Prostate gland (tissue), 2 donors: ENCODE measurements around the gene NAALADL1. TPM values are rescaled to one million over a fixed set of nuclear protein-coding genes. Genes with fewer than 3 reads are reported as not detected.
A peak's percentile ranks its signal among the peaks of the same experiment; 100 is the strongest.

Source experiments
- DNase-seq: peaks from one replicate; pipeline ENCODE4 v3.0.0-alpha.2; 2019; ENCODE audit warnings: low spot score
- H3K27ac ChIP-seq, 2 donors: fragments of 200-600 bp; sonication (generic); 2 replicates each; pipeline ENCODE4 v1.5.1; 2017 to 2019
- H3K27me3 ChIP-seq: fragments of 200-600 bp; sonication (generic); replicated peaks from 2 replicates; pipeline ENCODE4 v1.5.1; 2019; ENCODE audit not compliant: insufficient read depth
- H3K36me3 ChIP-seq, 2 donors: fragments of 200-600 bp; sonication (generic); 1 replicate in 1 of 2; 2 replicates in 1 of 2; pipeline versions ENCODE4 v1.5.1 to v1.8.1; 2017 to 2019
- H3K4me1 ChIP-seq: fragments of 200-600 bp; sonication (generic); replicated peaks from 2 replicates; pipeline ENCODE4 v1.5.1; 2019
- H3K4me3 ChIP-seq, 2 donors: fragments of 200-600 bp; sonication (generic); 2 replicates each; pipeline ENCODE4 v1.5.1; 2017 to 2019
- H3K9me3 ChIP-seq: fragments of 200-600 bp; sonication (generic); 2 replicates; pipeline ENCODE4 v1.5.1; 2017
- CTCF ChIP-seq, 4 experiments: fragments of 200-600 bp in 2 of 4; fragments of 450-650 bp in 2 of 4; sonication (generic) in 2 of 4; IDR thresholded peaks; 1 replicate in 3 of 4; 2 replicates in 1 of 4; pipeline ENCODE4 v1.5.1; 2016 to 2019; ENCODE audit warnings: antibody characterized with exemption in 4 of 4, mild to moderate bottlenecking in 2 of 4, moderate library complexity in 2 of 4
- POLR2A ChIP-seq: fragments of 450-650 bp; IDR thresholded peaks from one replicate; pipeline ENCODE4 v1.6.1; 2016; ENCODE audit warnings: antibody characterized with exemption, mild to moderate bottlenecking
- POLR2AphosphoS5 ChIP-seq: sonication (generic); formaldehyde crosslinking; IDR thresholded peaks from one replicate; pipeline ENCODE4 v1.6.1; 2017; ENCODE audit warnings: antibody characterized with exemption
- WGBS: methylation state at CpG from one replicate; pipeline ENCODE4 v1.1.5; 2018; 5-methylcytosine and 5-hydroxymethylcytosine counted together
- intact Hi-C: fragments of 100-400 bp; cut with DNase I; formaldehyde crosslinking; loops from one replicate; pipeline ENCODE4 v1.14.2; 2022
- microRNA-seq: library from miRNA; unstranded; fragments of <30 nt; microRNA quantifications from one replicate; pipeline ENCODE4, GENCODE V29; 2016
- small RNA-seq, 2 donors: library from RNA; depleted of rRNA; stranded (forward); fragments of <200 nt; gene quantifications; one replicate each; pipeline ENCODE3, GENCODE V24; 2016
- total RNA-seq, 2 donors: library from RNA; depleted of rRNA; stranded (reverse); fragments of >200 nt; gene quantifications; one replicate each; pipeline ENCODE4 v1.1.0, GENCODE V29; 2016

NAALADL1 gene
- total RNA-seq, 2 donors from 2014 or later: 8.5 to 15.6 TPM

GRCh38 chr11:64998690-64999431 is 59.5 kb downstream of the NAALADL1 start:
- WGBS: 64% methylated on average over 9 of the region's 9 CpGs
- H3K27me3 ChIP-seq: no peaks in the 10 kb centered on the region
- TF ChIP-seq CTCF (IDR thresholded peaks at IDR 0.05): no peak
- H3K4me1 ChIP-seq: no peaks in the 10 kb centered on the region
- intact Hi-C loops: loop anchor here (5.0 kb wide), 1 partner anchor 152 kb away; no protein-coding TSS in a partner anchor
- H3K36me3 ChIP-seq: no peaks in the 10 kb centered on the region
- no peak for DNase-seq
- H3K4me3 ChIP-seq: no peak overlapping the region
- H3K27ac ChIP-seq: no peak overlapping the region
- H3K9me3 ChIP-seq: no peaks in the 10 kb centered on the region

GRCh38 chr11:64998141-64998540 is 60.2 kb downstream of the NAALADL1 start:
- 94% methylated on average over 1 of the region's 1 CpG for WGBS
- TF ChIP-seq POLR2A: no peak
- no peak for TF ChIP-seq POLR2AphosphoS5
- TF ChIP-seq CTCF (IDR thresholded peaks at IDR 0.05): no peak

GRCh38 chr11:64996710-64997380 is 61.5 kb downstream of the NAALADL1 start, which contains the start of gene BATF2:
TSS of gene BATF2 (minus strand) at chr11:64996971. CDS start at chr11:64996914, 57 bp downstream.
- H3K27ac ChIP-seq: peak within 1 kb of the TSS; percentile 39 to 45
- H3K4me1 ChIP-seq: no peaks in the 10 kb centered on the region
- H3K36me3 ChIP-seq: no peaks in the 10 kb centered on the region
- intact Hi-C loops: loop anchor here (5.0 kb wide), 1 partner anchor 150 kb away; no protein-coding TSS in a partner anchor
- WGBS: 20% methylated on average over 9 of the region's 9 CpGs
- no peaks in the 10 kb centered on the region for H3K9me3 ChIP-seq
- TF ChIP-seq POLR2A (peak; percentile 33), POLR2AphosphoS5 (peak; percentile 69), CTCF (IDR thresholded peaks at IDR 0.05) (peak in 2 of 4 experiments; percentile 51 to 71)
- H3K27me3 ChIP-seq: no peaks in the 10 kb centered on the region
- H3K4me3 ChIP-seq: peak within 1 kb of the TSS; percentile 24 to 26
- DNase-seq: peak; percentile 50

More at GRCh38 chr11:64998141-64998540, 60.2 kb downstream of the NAALADL1 start:
- no peaks in the 10 kb centered on the region for H3K36me3 ChIP-seq
- no peak overlapping the region for H3K4me3 ChIP-seq
- no peaks in the 10 kb centered on the region for H3K27me3 ChIP-seq
- H3K27ac ChIP-seq: no peak overlapping the region
- intact Hi-C loops: loop anchor here (5.0 kb wide), 1 partner anchor 151 kb away; no protein-coding TSS in a partner anchor
- no peak for DNase-seq
- H3K9me3 ChIP-seq: no peaks in the 10 kb centered on the region
- H3K4me1 ChIP-seq: no peaks in the 10 kb centered on the region

GRCh38 chr11:64996327-64996709 is 62.0 kb downstream of the NAALADL1 start:
- H3K27ac ChIP-seq: peak overlapping the region; percentile 39 to 45
- H3K4me1 ChIP-seq: no peaks in the 10 kb centered on the region
- H3K9me3 ChIP-seq: no peaks in the 10 kb centered on the region
- H3K4me3 ChIP-seq: peak overlapping the region; percentile 24 to 26
- H3K27me3 ChIP-seq: no peaks in the 10 kb centered on the region
- H3K36me3 ChIP-seq: no peaks in the 10 kb centered on the region
- intact Hi-C loops: loop anchor here (5.0 kb wide), 1 partner anchor 149 kb away; no protein-coding TSS in a partner anchor
- no peak for DNase-seq
- TF ChIP-seq CTCF (IDR thresholded peaks at IDR 0.05) (no peak), POLR2A (no peak), POLR2AphosphoS5 (no peak)
- 49% methylated on average over 11 of the region's 11 CpGs for whole genome bisulfite sequencing

Small RNAs within 50 kb of the gene (microRNA-seq; reads per million reads assigned to microRNA genes)
- not detected for gene MIR6879

Small RNAs within 50 kb of the gene (small RNA-seq; reads per million reads assigned to genes)
- 0.09 to 0.20 reads per million in 2 donors for gene MIR6879
- 0 reads per million in 2 donors for gene SNX15

Other genes with a start within 250 kb of the NAALADL1 start
- 10 to 100 TPM; 27.9 to 45.5 TPM for gene MEN1, start 248.0 kb downstream of the NAALADL1 start, total RNA-seq
- 10 to 100 TPM; 17.2 to 24.0 TPM for gene CDC42BPG, start 213.9 kb downstream of the NAALADL1 start, total RNA-seq
- 100 to 1,000 TPM in 1 of 2 donors, 10 to 100 TPM in 1; 38.8 to 104 TPM for gene EHD1, start 179.9 kb downstream of the NAALADL1 start, total RNA-seq
- gene ATG2A, start 141.3 kb downstream of the NAALADL1 start, total RNA-seq: 10 to 100 TPM; 38.4 to 66.1 TPM
- 10 to 100 TPM; 14.1 to 32.6 TPM for gene PPP2R5B, start 133.9 kb downstream of the NAALADL1 start, total RNA-seq
- gene GPHA2, start 122.7 kb downstream of the NAALADL1 start, total RNA-seq: not detected
- 1 to 10 TPM in 1 of 2 donors, not detected in 1; 7.4 TPM for gene MAJIN, start 86.4 kb downstream of the NAALADL1 start, total RNA-seq
- gene BATF2, start 61.6 kb downstream of the NAALADL1 start, total RNA-seq: 1 to 10 TPM; 1.5 TPM
- gene ARL2, start 44.4 kb downstream of the NAALADL1 start, total RNA-seq: 100 to 1,000 TPM in 1 of 2 donors, 10 to 100 TPM in 1; 86.5 to 135 TPM
- 10 to 100 TPM; 23.4 to 25.2 TPM for gene SNX15, start 31.1 kb downstream of the NAALADL1 start, total RNA-seq
- 10 to 100 TPM; 25.0 to 29.4 TPM for gene SAC3D1, start 17.3 kb downstream of the NAALADL1 start, total RNA-seq
- 10 to 100 TPM in 1 of 2 donors, 1 to 10 TPM in 1; 2.3 to 17.8 TPM for gene CDCA5, start 25.5 kb upstream of the NAALADL1 start, total RNA-seq
- gene ZFPL1, start 25.7 kb upstream of the NAALADL1 start, total RNA-seq: 10 to 100 TPM; 61.6 to 62.6 TPM
- gene VPS51, start 37.7 kb upstream of the NAALADL1 start, total RNA-seq: 100 to 1,000 TPM; 323 to 542 TPM
- gene TM7SF2, start 53.3 kb upstream of the NAALADL1 start, total RNA-seq: 100 to 1,000 TPM in 1 of 2 donors, 10 to 100 TPM in 1; 73.9 to 185 TPM
- 10 to 100 TPM; 32.7 to 37.8 TPM for gene ZNHIT2, start 59.1 kb upstream of the NAALADL1 start, total RNA-seq
- gene FAU, start 63.6 kb upstream of the NAALADL1 start, total RNA-seq: 100 to 1,000 TPM; 654 to 691 TPM
- 100 to 1,000 TPM in 1 of 2 donors, 10 to 100 TPM in 1; 99.9 to 113 TPM for gene MRPL49, start 63.8 kb upstream of the NAALADL1 start, total RNA-seq
- gene SYVN1, start 76.0 kb upstream of the NAALADL1 start, total RNA-seq: 100 to 1,000 TPM in 1 of 2 donors, 10 to 100 TPM in 1; 89.7 to 108 TPM
- gene SPDYC, start 111.7 kb upstream of the NAALADL1 start, total RNA-seq: not detected
- 100 to 1,000 TPM; 215 to 374 TPM for gene CAPN1, start 123.4 kb upstream of the NAALADL1 start, total RNA-seq
- 10 to 100 TPM; 21.6 to 25.9 TPM for gene POLA2, start 203.4 kb upstream of the NAALADL1 start, total RNA-seq